ENCODE results near the gene CLEC10A.

Gene CLEC10A

DNA sequence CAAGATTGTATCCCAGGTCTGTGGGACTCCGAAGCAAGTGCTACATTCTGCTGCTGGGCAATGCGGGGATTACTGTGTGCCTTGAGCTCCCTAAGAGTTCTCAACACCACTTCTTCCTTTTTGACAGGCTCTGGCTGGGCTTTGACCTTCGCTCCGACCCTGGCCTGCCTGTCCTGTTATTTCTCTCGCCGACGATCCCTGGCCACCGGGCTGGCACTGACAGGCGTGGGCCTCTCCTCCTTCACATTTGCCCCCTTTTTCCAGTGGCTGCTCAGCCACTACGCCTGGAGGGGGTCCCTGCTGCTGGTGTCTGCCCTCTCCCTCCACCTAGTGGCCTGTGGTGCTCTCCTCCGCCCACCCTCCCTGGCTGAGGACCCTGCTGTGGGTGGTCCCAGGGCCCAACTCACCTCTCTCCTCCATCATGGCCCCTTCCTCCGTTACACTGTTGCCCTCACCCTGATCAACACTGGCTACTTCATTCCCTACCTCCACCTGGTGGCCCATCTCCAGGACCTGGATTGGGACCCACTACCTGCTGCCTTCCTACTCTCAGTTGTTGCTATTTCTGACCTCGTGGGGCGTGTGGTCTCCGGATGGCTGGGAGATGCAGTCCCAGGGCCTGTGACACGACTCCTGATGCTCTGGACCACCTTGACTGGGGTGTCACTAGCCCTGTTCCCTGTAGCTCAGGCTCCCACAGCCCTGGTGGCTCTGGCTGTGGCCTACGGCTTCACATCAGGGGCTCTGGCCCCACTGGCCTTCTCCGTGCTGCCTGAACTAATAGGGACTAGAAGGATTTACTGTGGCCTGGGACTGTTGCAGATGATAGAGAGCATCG lies 41.8 kb downstream of the CLEC10A start:
- no peak for DNase-seq

DNA sequence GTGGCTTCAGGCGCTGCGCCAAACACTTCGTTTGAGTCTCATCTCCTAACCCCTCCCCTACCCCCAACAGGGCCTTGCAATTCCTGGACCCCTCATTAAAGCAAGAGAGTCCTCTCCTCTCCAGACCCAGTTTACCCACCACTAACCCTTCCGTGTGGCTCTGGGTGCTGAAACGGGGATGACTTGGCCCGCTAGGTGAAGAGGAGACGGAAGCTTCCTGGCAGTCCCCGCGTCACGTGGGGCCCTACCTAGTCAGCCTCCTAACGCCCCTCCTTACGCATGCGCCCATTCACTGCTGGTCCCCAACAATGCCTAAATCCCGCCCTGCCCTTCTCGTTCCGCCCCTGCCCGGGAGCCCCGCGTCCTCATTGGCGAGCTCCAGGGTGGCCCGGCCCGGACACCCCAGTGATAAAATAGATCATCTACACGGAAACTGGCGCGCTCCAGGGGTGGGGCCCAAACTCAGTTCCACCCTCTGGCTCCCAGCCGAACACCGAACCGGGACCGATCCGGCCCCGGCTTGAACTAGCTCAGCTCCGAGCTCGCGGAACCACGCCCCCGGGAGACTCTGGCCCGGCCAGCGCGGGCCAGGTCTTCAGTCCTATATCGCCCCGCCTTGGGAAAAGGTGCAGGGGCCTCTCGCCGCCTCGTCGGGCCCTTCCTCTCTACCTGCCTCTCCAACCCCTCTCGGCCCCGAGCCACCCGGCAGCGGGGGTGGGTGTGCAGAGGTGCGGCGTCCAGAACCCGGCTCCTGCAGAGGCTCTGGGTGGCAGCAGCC lies 44.3 kb downstream of the CLEC10A start, which contains the start of gene SLC16A13:
Gene SLC16A13, plus strand, starts transcription at position 425 of the 778 bp plus-strand sequence. CDS start 368 bp downstream, outside the sequence.
- peak; percentile 96 for DNase-seq

DNA sequence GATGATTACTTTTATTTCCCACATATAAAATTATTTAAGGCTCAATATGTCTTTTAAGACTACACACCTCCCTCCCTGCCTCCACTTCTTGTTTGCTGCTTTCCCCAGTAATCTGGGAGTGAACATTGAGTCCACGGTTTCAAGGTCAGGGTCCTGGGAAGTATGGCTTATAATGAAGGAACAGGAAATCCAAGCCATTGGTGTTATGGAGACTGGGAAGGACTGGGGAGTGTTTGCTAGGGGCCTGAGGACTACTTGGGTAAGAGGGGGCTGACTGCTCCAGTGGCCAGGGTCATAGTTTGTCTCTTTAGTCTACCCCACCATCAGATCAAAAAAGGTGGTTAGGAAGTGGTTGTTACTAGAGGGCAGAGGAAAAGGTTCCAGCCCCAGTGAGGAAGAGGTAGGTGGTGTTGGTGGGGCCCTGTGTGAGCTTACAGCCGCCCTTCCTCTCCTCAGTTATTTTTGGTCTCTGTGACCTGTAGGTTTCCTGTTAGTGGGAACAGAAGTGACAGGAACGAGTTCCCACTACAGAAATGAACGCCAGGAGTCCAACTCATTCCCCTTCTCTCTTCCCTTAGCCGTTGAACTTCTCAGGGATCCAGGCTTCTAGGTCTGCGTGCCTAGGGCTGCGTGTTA lies 45.0 kb downstream of the CLEC10A start:
- DNase-seq: no peak

DNA sequence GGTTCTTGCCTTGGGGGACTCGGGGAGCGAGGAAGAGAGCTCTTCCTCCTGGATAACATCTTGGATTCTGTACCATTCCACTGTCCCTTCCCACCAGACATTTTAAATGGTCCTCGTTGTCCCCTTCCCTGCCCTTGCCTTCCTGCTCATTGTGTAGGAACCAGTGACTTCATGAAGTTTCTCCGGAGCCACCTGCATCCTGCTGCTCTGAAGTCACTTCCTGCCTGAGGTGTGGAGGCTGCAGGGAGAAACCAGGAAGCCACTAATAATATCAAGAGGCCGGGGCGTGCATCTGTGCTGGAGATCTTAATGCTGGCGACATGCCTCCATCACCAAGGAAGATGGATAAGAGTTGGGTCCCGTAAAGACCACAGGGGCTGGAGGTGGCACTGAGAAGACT lies 50.4 kb downstream of the CLEC10A start:
- no peak for DNase-seq

DNA sequence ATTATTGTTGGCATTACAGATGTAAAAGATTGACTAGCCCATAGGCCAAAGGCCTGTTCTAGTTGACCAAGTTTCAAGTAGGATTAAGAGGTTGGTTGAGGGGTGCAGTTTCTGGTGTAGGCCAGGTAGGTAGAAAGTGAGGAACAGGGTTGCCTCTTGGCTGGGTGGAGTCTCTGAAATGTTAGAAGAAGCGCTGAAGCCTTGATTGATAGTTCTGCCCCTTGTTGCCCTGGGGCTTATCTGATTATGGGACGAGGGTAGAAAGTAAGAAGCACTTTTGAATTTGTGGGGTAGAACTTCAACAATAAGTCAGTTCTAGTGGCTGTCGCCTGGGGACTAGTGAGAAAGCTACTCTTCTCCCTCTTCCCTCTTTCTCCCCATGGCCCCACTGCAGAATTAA lies 51.0 kb downstream of the CLEC10A start:
- DNase-seq: no peak

DNA sequence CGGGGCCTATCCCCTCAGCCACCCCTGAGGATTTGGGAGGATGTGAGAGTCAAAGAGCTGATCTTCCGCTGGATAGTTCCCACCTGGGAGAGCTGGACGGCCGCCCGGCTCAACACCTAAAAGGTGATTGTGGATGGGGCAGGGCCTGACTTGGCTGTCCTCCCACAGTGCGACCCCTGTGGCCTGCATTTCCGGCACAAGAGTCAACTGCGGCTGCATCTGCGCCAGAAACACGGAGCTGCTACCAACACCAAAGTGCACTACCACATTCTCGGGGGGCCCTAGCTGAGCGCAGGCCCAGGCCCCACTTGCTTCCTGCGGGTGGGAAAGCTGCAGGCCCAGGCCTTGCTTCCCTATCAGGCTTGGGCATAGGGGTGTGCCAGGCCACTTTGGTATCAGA lies 52.7 kb downstream of the CLEC10A start:
- no peak for DNase-seq

DNA sequence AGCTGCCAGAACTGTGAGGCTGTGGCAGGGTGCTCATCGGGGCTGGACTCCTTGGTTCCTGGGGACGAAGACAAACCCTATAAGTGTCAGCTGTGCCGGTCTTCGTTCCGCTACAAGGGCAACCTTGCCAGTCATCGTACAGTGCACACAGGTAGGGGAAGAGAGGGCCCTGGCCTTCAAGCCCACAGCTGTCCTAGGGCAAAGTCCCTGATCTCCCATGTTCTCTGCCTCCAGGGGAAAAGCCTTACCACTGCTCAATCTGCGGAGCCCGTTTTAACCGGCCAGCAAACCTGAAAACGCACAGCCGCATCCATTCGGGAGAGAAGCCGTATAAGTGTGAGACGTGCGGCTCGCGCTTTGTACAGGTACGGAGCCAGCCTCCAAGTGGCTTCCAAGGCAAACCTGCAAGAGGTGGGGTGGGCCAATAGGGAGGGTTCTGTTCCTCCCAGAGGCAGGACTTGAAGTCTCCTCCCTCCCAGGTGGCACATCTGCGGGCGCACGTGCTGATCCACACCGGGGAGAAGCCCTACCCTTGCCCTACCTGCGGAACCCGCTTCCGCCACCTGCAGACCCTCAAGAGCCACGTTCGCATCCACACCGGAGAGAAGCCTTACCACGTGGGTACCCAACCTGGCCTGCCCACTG lies 53.5 kb downstream of the CLEC10A start:
- DNase-seq: no peak

DNA sequence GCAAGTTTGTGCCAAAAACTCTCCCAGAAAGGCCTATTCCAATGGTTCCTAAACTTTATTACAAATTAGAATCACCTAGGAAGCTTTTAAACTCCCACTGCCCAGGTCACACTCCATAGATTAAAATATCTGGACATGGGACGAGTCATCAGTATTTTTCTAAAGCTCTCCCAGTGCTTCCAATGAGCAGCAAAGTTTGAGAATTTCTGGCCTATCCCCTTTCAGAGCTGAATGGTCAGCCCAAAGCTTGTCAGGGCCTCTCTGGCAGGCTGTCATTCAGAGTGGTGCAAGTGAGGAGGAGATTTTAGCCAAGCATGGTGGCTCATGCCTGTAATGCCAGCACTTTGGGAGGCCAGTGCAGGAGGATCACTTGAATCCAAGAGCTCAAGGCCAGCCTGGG lies 54.8 kb downstream of the CLEC10A start:
- no peak for DNase-seq
